Naive thymus-derived CD8-positive, alpha-beta T cell (primary cell): ENCODE results near the gene CLEC14A. TPM values are rescaled to one million over a fixed set of nuclear protein-coding genes. Genes with fewer than 3 reads are reported as not detected.
A peak's percentile ranks its signal among the peaks of the same experiment; 100 is the strongest.

Source experiments
- ATAC-seq, 2 donors: fragments of 150-1000 bp; cut with Tn5 transposase in 1 of 2; sonication (Bioruptor Pico), chemical (Tn5 transposase) in 1 of 2; 1 replicate in 1 of 2; 2 replicates in 1 of 2; pipeline ENCODE4 v1.10.0; 2021; ENCODE audit warnings: mild to moderate bottlenecking in 2 of 2, moderate library complexity in 2 of 2
- POLR2A ChIA-PET: fragments of 350-600 bp; sonication (Branson Sonifier 250); formaldehyde crosslinking; loops from one replicate; lab custom pipeline; 2021; ENCODE audit warnings: antibody characterized with exemption; lab: Charles Lee
- DNase-seq, 10 donors: peaks; one replicate each; pipeline versions ENCODE4 v3.0.0 to v3.0.0-alpha.2; 2020 to 2022
- H3K27ac Mint-ChIP-seq, 10 donors: one replicate each; pipeline ENCODE4 v1.8.0; 2020 to 2022; ENCODE audit warnings: mild to moderate bottlenecking in 10 of 10, mixed read lengths in 10 of 10, moderate library complexity in 4 of 10, inconsistent platforms in 1 of 10
- H3K27me3 Mint-ChIP-seq, 5 donors: one replicate each; pipeline ENCODE4 v1.8.0; 2021 to 2022; ENCODE audit warnings: mixed read lengths in 5 of 5
- H3K36me3 Mint-ChIP-seq, 3 donors: one replicate each; pipeline ENCODE4 v1.8.0; 2020 to 2022; ENCODE audit warnings: mixed read lengths in 3 of 3, mild to moderate bottlenecking in 2 of 3, inconsistent platforms in 1 of 3
- H3K4me1 Mint-ChIP-seq, 4 donors: one replicate each; pipeline ENCODE4 v1.8.0; 2021 to 2022; ENCODE audit warnings: mixed read lengths in 4 of 4
- H3K4me3 Mint-ChIP-seq, 10 donors: one replicate each; pipeline ENCODE4 v1.8.0; 2020 to 2022; ENCODE audit warnings: mild to moderate bottlenecking in 10 of 10, mixed read lengths in 10 of 10, moderate library complexity in 6 of 10, inconsistent platforms in 1 of 10
- H3K9me3 Mint-ChIP-seq, 9 donors: one replicate each; pipeline ENCODE4 v1.8.0; 2020 to 2022; ENCODE audit warnings: mixed read lengths in 9 of 9, mild to moderate bottlenecking in 3 of 9, inconsistent platforms in 1 of 9, moderate library complexity in 1 of 9
- polyA plus RNA-seq, 3 donors: library from polyadenylated mRNA; unstranded; fragments of 300-500 nt; fragmentation: Illumina TruSeq; gene quantifications; one replicate each; pipeline ENCODE4 v1.2.3, GENCODE V29; 2021
- total RNA-seq, 8 experiments: library from RNA in 2 of 8; stranded (reverse) in 2 of 8; gene quantifications; one replicate each; pipeline ENCODE4 v1.2.3 and lab custom pipeline; 2021 to 2026

The CLEC14A gene
- total and polyA plus RNA-seq, 5 experiments from 2014 or later: 0.08 TPM; not detected in 4

GRCh38 chr14:38238332-38238731, 17.6 kb downstream of the CLEC14A start:
- POLR2A ChIA-PET: no interaction called here
- Mint-ChIP-seq H3K27ac (no peak overlapping the region), H3K4me3 (no peak overlapping the region), H3K4me1 (no peaks in the 10 kb centered on the region), H3K36me3 (no peaks in the 10 kb centered on the region), H3K27me3 (peaks cover 4 to 36% (median 9%) of the 10 kb centered on the region in 5 donors), H3K9me3 (peaks cover 0 to 2% (median 0%) of the 10 kb centered on the region in 9 donors)
- ATAC-seq (no peak), DNase-seq (no peak)

DNA sequence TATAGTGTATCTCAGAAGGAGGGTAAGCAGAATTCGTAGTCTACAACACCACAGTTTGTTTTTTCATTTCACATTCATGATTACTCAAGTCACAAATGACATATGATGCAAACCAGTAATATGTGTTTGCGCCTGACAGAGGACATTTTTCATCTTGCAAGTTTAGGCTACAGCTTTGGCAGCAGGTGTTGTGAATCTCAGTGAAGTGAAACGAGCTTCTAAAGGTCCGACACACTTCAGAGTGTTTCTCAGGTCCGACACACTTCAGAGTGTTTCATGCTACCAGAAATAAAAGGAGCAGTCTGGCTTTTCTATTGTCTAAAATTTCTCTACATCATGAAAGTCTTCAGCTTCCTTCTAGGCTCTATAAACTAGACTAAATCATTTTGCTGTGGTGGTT, 22.7 kb downstream of the CLEC14A start:
- Mint-ChIP-seq H3K4me1 (no peaks in the 10 kb centered on the region), H3K9me3 (no peaks in the 10 kb centered on the region), H3K27me3 (peaks cover 0 to 15% (median 12%) of the 10 kb centered on the region in 5 donors), H3K27ac (no peak overlapping the region), H3K4me3 (no peak overlapping the region), H3K36me3 (no peaks in the 10 kb centered on the region)
- POLR2A ChIA-PET: interaction anchor here (0.7 kb wide), 1 partner anchor 214 kb away, joined by 3 read pairs; no protein-coding TSS in a partner anchor
- ATAC-seq (no peak), DNase-seq (no peak)

- Mint-ChIP-seq H3K27ac (no peak overlapping the region), H3K36me3 (peaks cover 0 to 4% (median 0%) of the 10 kb centered on the region in 3 donors), H3K9me3 (peaks cover 0 to 3% (median 0%) of the 10 kb centered on the region in 9 donors), H3K4me3 (no peak overlapping the region), H3K4me1 (no peaks in the 10 kb centered on the region), H3K27me3 (peaks cover 5 to 10% (median 9%) of the 10 kb centered on the region in 5 donors)
- DNase-seq (no peak), ATAC-seq (no peak)
- POLR2A ChIA-PET: no interaction called here
These were observed 29.5 kb downstream of the CLEC14A start for GRCh38 chr14:38226366-38226765.

GRCh38 chr14:38225946-38226345, 29.9 kb downstream of the CLEC14A start:
- H3K36me3 Mint-ChIP-seq: peaks cover 0 to 4% (median 0%) of the 10 kb centered on the region in 3 donors
- POLR2A ChIA-PET: no interaction called here

DNA sequence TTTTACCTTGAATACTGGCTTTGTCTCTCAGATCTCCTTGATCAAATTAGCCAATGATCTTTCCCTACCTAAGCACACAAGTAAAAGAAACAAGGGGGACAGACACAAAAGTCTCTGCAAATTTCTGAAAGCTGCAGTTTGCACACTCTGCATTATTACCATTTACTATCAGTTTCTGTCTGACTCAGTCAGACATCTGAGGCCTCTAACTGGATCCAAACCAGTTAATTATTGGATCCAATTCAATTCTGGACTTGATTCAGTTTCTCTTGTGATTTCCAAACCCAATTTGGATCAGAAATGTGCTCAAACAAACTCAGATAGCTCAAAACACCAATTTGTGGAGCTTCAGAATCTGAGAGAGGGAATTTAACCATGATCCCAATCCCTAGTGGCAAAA, 31.6 kb downstream of the CLEC14A start:
- Mint-ChIP-seq H3K4me1 (no peaks in the 10 kb centered on the region), H3K27me3 (peaks cover 0 to 5% (median 3%) of the 10 kb centered on the region in 5 donors), H3K27ac (no peak overlapping the region), H3K9me3 (peaks cover 0 to 3% (median 0%) of the 10 kb centered on the region in 9 donors), H3K36me3 (peaks cover 0 to 4% (median 0%) of the 10 kb centered on the region in 3 donors), H3K4me3 (no peak overlapping the region)
- DNase-seq (no peak), ATAC-seq (no peak)
- POLR2A ChIA-PET: no interaction called here

More at GRCh38 chr14:38225946-38226345, 29.9 kb downstream of the CLEC14A start:
- no peak overlapping the region for H3K4me3 Mint-ChIP-seq
- no peak for DNase-seq
- no peaks in the 10 kb centered on the region for H3K4me1 Mint-ChIP-seq
- peaks cover 5 to 6% (median 5%) of the 10 kb centered on the region in 5 donors for H3K27me3 Mint-ChIP-seq
- no peak overlapping the region for H3K27ac Mint-ChIP-seq
- peaks cover 0 to 3% (median 0%) of the 10 kb centered on the region in 9 donors for H3K9me3 Mint-ChIP-seq
- no peak for ATAC-seq

- POLR2A ChIA-PET: no interaction called here
- H3K9me3 Mint-ChIP-seq: peaks cover 0 to 3% (median 0%) of the 10 kb centered on the region in 9 donors
- ATAC-seq (no peak), DNase-seq (no peak)
- peaks cover 0 to 4% (median 0%) of the 10 kb centered on the region in 3 donors for H3K36me3 Mint-ChIP-seq
- H3K4me3 Mint-ChIP-seq: no peak overlapping the region
- H3K4me1 Mint-ChIP-seq: no peaks in the 10 kb centered on the region
- peaks cover 1 to 12% (median 8%) of the 10 kb centered on the region in 5 donors for H3K27me3 Mint-ChIP-seq
- H3K27ac Mint-ChIP-seq: no peak overlapping the region
These were observed 34.8 kb downstream of the CLEC14A start for GRCh38 chr14:38221077-38221476.

GRCh38 chr14:38217553-38217952, 38.3 kb downstream of the CLEC14A start:
- Mint-ChIP-seq H3K9me3 (peaks cover 0 to 2% (median 0%) of the 10 kb centered on the region in 9 donors), H3K27me3 (peaks cover 4 to 26% (median 15%) of the 10 kb centered on the region in 5 donors), H3K4me3 (no peak overlapping the region), H3K27ac (no peak overlapping the region), H3K4me1 (no peaks in the 10 kb centered on the region), H3K36me3 (no peaks in the 10 kb centered on the region)
- POLR2A ChIA-PET: no interaction called here
- no peak for DNase-seq
- no peak for ATAC-seq

GRCh38 chr14:38213001-38213400, 42.9 kb downstream of the CLEC14A start:
- POLR2A ChIA-PET: no interaction called here
- Mint-ChIP-seq H3K4me3 (no peak overlapping the region), H3K36me3 (no peaks in the 10 kb centered on the region), H3K4me1 (peaks cover 18 to 39% (median 26%) of the 10 kb centered on the region in 4 donors), H3K27me3 (peaks cover 33 to 69% (median 42%) of the 10 kb centered on the region in 5 donors), H3K9me3 (peaks cover 0 to 2% (median 0%) of the 10 kb centered on the region in 9 donors), H3K27ac (no peak overlapping the region)
- no peak for ATAC-seq
- no peak for DNase-seq

DNA sequence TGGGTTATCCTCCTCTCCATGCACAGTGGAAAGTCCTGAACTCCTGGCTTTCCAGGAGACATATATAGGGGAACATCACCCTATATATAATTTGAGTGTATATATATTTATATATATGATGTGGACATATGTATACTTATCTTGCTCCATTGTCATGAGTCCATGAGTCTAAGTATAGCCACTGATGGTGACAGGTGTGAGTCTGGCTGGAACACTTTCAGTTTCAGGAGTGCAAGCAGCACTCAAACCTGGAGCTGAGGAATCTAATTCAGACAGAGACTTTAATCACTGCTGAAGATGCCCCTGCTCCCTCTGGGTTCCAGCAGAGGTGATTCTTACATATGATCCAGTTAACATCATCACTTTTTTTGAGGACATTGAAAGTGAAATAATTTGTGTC, 43.8 kb downstream of the CLEC14A start:
- ATAC-seq (no peak), DNase-seq (no peak)
- peaks cover 21 to 42% (median 33%) of the 10 kb centered on the region in 4 donors for H3K4me1 Mint-ChIP-seq
- peaks cover 31 to 78% (median 51%) of the 10 kb centered on the region in 5 donors for H3K27me3 Mint-ChIP-seq
- peak overlapping the region in 4 of 10 donors; percentile 25 to 75 (median 49) for H3K4me3 Mint-ChIP-seq
- H3K36me3 Mint-ChIP-seq: peaks cover 0 to 6% (median 0%) of the 10 kb centered on the region in 3 donors
- no peak overlapping the region for H3K27ac Mint-ChIP-seq
- H3K9me3 Mint-ChIP-seq: peaks cover 0 to 3% (median 0%) of the 10 kb centered on the region in 9 donors
- POLR2A ChIA-PET: no interaction called here

GRCh38 chr14:38211255-38211735, 44.6 kb downstream of the CLEC14A start:
- H3K27me3 Mint-ChIP-seq: peaks cover 32 to 78% (median 53%) of the 10 kb centered on the region in 5 donors
- H3K27ac Mint-ChIP-seq: no peak overlapping the region
- H3K36me3 Mint-ChIP-seq: peaks cover 0 to 12% (median 0%) of the 10 kb centered on the region in 3 donors
- DNase-seq (no peak), ATAC-seq (peak in 1 of 2 donors; percentile 38)
- H3K9me3 Mint-ChIP-seq: peaks cover 0 to 8% (median 3%) of the 10 kb centered on the region in 9 donors
- peaks cover 21 to 42% (median 33%) of the 10 kb centered on the region in 4 donors for H3K4me1 Mint-ChIP-seq
- POLR2A ChIA-PET: no interaction called here
- peak overlapping the region in 5 of 10 donors; percentile 19 to 78 (median 65) for H3K4me3 Mint-ChIP-seq

GRCh38 chr14:38210587-38211216, 45.2 kb downstream of the CLEC14A start:
- DNase-seq (no peak), ATAC-seq (no peak)
- H3K4me1 Mint-ChIP-seq: peaks cover 21 to 42% (median 33%) of the 10 kb centered on the region in 4 donors
- peaks cover 0 to 12% (median 0%) of the 10 kb centered on the region in 3 donors for H3K36me3 Mint-ChIP-seq
- H3K27me3 Mint-ChIP-seq: peaks cover 30 to 84% (median 57%) of the 10 kb centered on the region in 5 donors
- H3K9me3 Mint-ChIP-seq: peaks cover 0 to 10% (median 5%) of the 10 kb centered on the region in 9 donors
- peak overlapping the region in 1 of 10 donors; percentile 71 for H3K27ac Mint-ChIP-seq
- peak overlapping the region; percentile 2 to 80 (median 68) for H3K4me3 Mint-ChIP-seq
- POLR2A ChIA-PET: no interaction called here

GRCh38 chr14:38209572-38210557, 46.0 kb downstream of the CLEC14A start:
- Mint-ChIP-seq H3K27ac (peak overlapping the region in 1 of 10 donors; percentile 66), H3K27me3 (peaks cover 30 to 86% (median 57%) of the 10 kb centered on the region in 5 donors), H3K4me1 (peaks cover 21 to 42% (median 33%) of the 10 kb centered on the region in 4 donors), H3K9me3 (peaks cover 0 to 10% (median 7%) of the 10 kb centered on the region in 9 donors), H3K36me3 (peaks cover 0 to 12% (median 0%) of the 10 kb centered on the region in 3 donors), H3K4me3 (peak overlapping the region; percentile 48 to 80 (median 72))
- no peak for DNase-seq
- no peak for ATAC-seq
- POLR2A ChIA-PET: no interaction called here
